ENCODE data around the gene KRT77. TPM values are rescaled to one million over a fixed set of nuclear protein-coding genes. Genes with fewer than 3 reads are reported as not detected.

The KRT77 gene
- total and polyA plus RNA-seq, 4 donors: not detected

GRCh38 chr12:52655720-52656124, 47.6 kb downstream of the KRT77 start:
- no peaks in the 10 kb centered on the region for H3K36me3 ChIP-seq (ENCODE audit: control insufficient read depth in 1 of 2, insufficient read depth in 2 of 2, low read length in 1 of 2)
- DNase-seq (no peak), ATAC-seq (ENCODE audit: low FRiP score) (no peak)
- intact Hi-C loops (cut with DNase I): no loop called here
- H3K4me3 ChIP-seq (ENCODE audit: low read length in 2 of 2): no peak overlapping the region
- H3K27me3 ChIP-seq (ENCODE audit: control insufficient read depth in 1 of 2, insufficient read depth in 2 of 2, low read length in 1 of 2): no peaks in the 10 kb centered on the region
- H3K27ac ChIP-seq (ENCODE audit: low read depth in 1 of 2, low read length in 2 of 2): no peak overlapping the region
- 63 to 65% methylated on average over 8 of the region's 8 CpGs for WGBS, 2 donors
- H3K4me1 ChIP-seq (ENCODE audit: control insufficient read depth in 1 of 2, insufficient read depth in 2 of 2, low read length in 2 of 2): no peaks in the 10 kb centered on the region
- H3K9me3 ChIP-seq (ENCODE audit: control insufficient read depth, low read length): no peaks in the 10 kb centered on the region

GRCh38 chr12:52655251-52655650, 48.1 kb downstream of the KRT77 start:
- no peak overlapping the region for H3K27ac ChIP-seq (ENCODE audit: low read depth in 1 of 2, low read length in 2 of 2)
- no peak overlapping the region for H3K4me3 ChIP-seq (ENCODE audit: low read length in 2 of 2)
- H3K27me3 ChIP-seq (ENCODE audit: control insufficient read depth in 1 of 2, insufficient read depth in 2 of 2, low read length in 1 of 2): no peaks in the 10 kb centered on the region
- DNase-seq (no peak), ATAC-seq (ENCODE audit: low FRiP score) (no peak)
- intact Hi-C loops (cut with DNase I): no loop called here
- H3K9me3 ChIP-seq (ENCODE audit: control insufficient read depth, low read length): no peaks in the 10 kb centered on the region
- WGBS, 2 donors: 38 to 54% methylated on average over 6 of the region's 6 CpGs
- H3K36me3 ChIP-seq (ENCODE audit: control insufficient read depth in 1 of 2, insufficient read depth in 2 of 2, low read length in 1 of 2): no peaks in the 10 kb centered on the region
- H3K4me1 ChIP-seq (ENCODE audit: control insufficient read depth in 1 of 2, insufficient read depth in 2 of 2, low read length in 2 of 2): no peaks in the 10 kb centered on the region

- H3K27ac ChIP-seq (ENCODE audit: low read depth in 1 of 2, low read length in 2 of 2): no peak within 1 kb of the TSS
- ATAC-seq (ENCODE audit: low FRiP score) (no peak), DNase-seq (no peak)
- no peaks in the 10 kb centered on the region for H3K27me3 ChIP-seq (ENCODE audit: control insufficient read depth in 1 of 2, insufficient read depth in 2 of 2, low read length in 1 of 2)
- 94 to 97% methylated on average over 16 of the region's 16 CpGs for WGBS, 2 donors
- intact Hi-C loops (cut with DNase I): no loop called here
- no peaks in the 10 kb centered on the region for H3K36me3 ChIP-seq (ENCODE audit: control insufficient read depth in 1 of 2, insufficient read depth in 2 of 2, low read length in 1 of 2)
- H3K4me1 ChIP-seq (ENCODE audit: control insufficient read depth in 1 of 2, insufficient read depth in 2 of 2, low read length in 2 of 2): no peaks in the 10 kb centered on the region
- no peak within 1 kb of the TSS for H3K4me3 ChIP-seq (ENCODE audit: low read length in 2 of 2)
- H3K9me3 ChIP-seq (ENCODE audit: control insufficient read depth, low read length): no peaks in the 10 kb centered on the region
Observed at GRCh38 chr12:52651726-52652261, 51.5 kb downstream of the KRT77 start, which contains the start of gene KRT2. TSS of gene KRT2 (minus strand) at chr12:52652211. CDS start at chr12:52652142, 69 bp downstream.

- no peaks in the 10 kb centered on the region for H3K9me3 ChIP-seq (ENCODE audit: control insufficient read depth, low read length)
- no peaks in the 10 kb centered on the region for H3K36me3 ChIP-seq (ENCODE audit: control insufficient read depth in 1 of 2, insufficient read depth in 2 of 2, low read length in 1 of 2)
- no peak overlapping the region for H3K4me3 ChIP-seq (ENCODE audit: low read length in 2 of 2)
- no peaks in the 10 kb centered on the region for H3K27me3 ChIP-seq (ENCODE audit: control insufficient read depth in 1 of 2, insufficient read depth in 2 of 2, low read length in 1 of 2)
- intact Hi-C loops (cut with DNase I): no loop called here
- no peak overlapping the region for H3K27ac ChIP-seq (ENCODE audit: low read depth in 1 of 2, low read length in 2 of 2)
- no peak for ATAC-seq (ENCODE audit: low FRiP score)
- WGBS, 2 donors: 43 to 53% methylated on average over 12 of the region's 12 CpGs
- H3K4me1 ChIP-seq (ENCODE audit: control insufficient read depth in 1 of 2, insufficient read depth in 2 of 2, low read length in 2 of 2): no peaks in the 10 kb centered on the region
- no peak for DNase-seq
Observed at GRCh38 chr12:52650520-52651081, 52.7 kb downstream of the KRT77 start.

- Histone ChIP-seq H3K27ac (ENCODE audit: low read depth in 1 of 2, low read length in 2 of 2) (no peak overlapping the region), H3K36me3 (ENCODE audit: control insufficient read depth in 1 of 2, insufficient read depth in 2 of 2, low read length in 1 of 2) (no peaks in the 10 kb centered on the region), H3K9me3 (ENCODE audit: control insufficient read depth, low read length) (no peaks in the 10 kb centered on the region), H3K4me3 (ENCODE audit: low read length in 2 of 2) (no peak overlapping the region), H3K27me3 (ENCODE audit: control insufficient read depth in 1 of 2, insufficient read depth in 2 of 2, low read length in 1 of 2) (no peaks in the 10 kb centered on the region), H3K4me1 (ENCODE audit: control insufficient read depth in 1 of 2, insufficient read depth in 2 of 2, low read length in 2 of 2) (no peaks in the 10 kb centered on the region)
- ATAC-seq (ENCODE audit: low FRiP score): no peak
- WGBS, 2 donors: 75% methylated on average over 6 of the region's 6 CpGs
- no peak for DNase-seq
- intact Hi-C loops (cut with DNase I): no loop called here
Observed at GRCh38 chr12:52649066-52649465, 54.3 kb downstream of the KRT77 start.

- Histone ChIP-seq H3K27me3 (ENCODE audit: control insufficient read depth in 1 of 2, insufficient read depth in 2 of 2, low read length in 1 of 2) (no peaks in the 10 kb centered on the region), H3K4me3 (ENCODE audit: low read length in 2 of 2) (no peak overlapping the region), H3K4me1 (ENCODE audit: control insufficient read depth in 1 of 2, insufficient read depth in 2 of 2, low read length in 2 of 2) (no peaks in the 10 kb centered on the region), H3K27ac (ENCODE audit: low read depth in 1 of 2, low read length in 2 of 2) (no peak overlapping the region), H3K9me3 (ENCODE audit: control insufficient read depth, low read length) (no peaks in the 10 kb centered on the region), H3K36me3 (ENCODE audit: control insufficient read depth in 1 of 2, insufficient read depth in 2 of 2, low read length in 1 of 2) (no peaks in the 10 kb centered on the region)
- no peak for ATAC-seq (ENCODE audit: low FRiP score)
- no peak for DNase-seq
- WGBS, 2 donors: 96 to 97% methylated on average over 8 of the region's 8 CpGs
- intact Hi-C loops (cut with DNase I): no loop called here
Observed at GRCh38 chr12:52648012-52648550, 55.2 kb downstream of the KRT77 start.

GRCh38 chr12:52647601-52648000, 55.7 kb downstream of the KRT77 start:
- WGBS, 2 donors: 93% methylated on average over 9 of the region's 9 CpGs
- no peaks in the 10 kb centered on the region for H3K36me3 ChIP-seq (ENCODE audit: control insufficient read depth in 1 of 2, insufficient read depth in 2 of 2, low read length in 1 of 2)
- intact Hi-C loops (cut with DNase I): no loop called here
- H3K27me3 ChIP-seq (ENCODE audit: control insufficient read depth in 1 of 2, insufficient read depth in 2 of 2, low read length in 1 of 2): no peaks in the 10 kb centered on the region
- no peaks in the 10 kb centered on the region for H3K4me1 ChIP-seq (ENCODE audit: control insufficient read depth in 1 of 2, insufficient read depth in 2 of 2, low read length in 2 of 2)
- no peak overlapping the region for H3K4me3 ChIP-seq (ENCODE audit: low read length in 2 of 2)
- ATAC-seq (ENCODE audit: low FRiP score): no peak
- H3K9me3 ChIP-seq (ENCODE audit: control insufficient read depth, low read length): no peaks in the 10 kb centered on the region
- DNase-seq: no peak
- H3K27ac ChIP-seq (ENCODE audit: low read depth in 1 of 2, low read length in 2 of 2): no peak overlapping the region

GRCh38 chr12:52646613-52647012, 56.7 kb downstream of the KRT77 start:
- intact Hi-C loops (cut with DNase I): no loop called here
- 79 to 82% methylated on average over 12 of the region's 12 CpGs for WGBS, 2 donors
- ATAC-seq (ENCODE audit: low FRiP score): no peak

GRCh38 chr12:52645982-52646381, 57.3 kb downstream of the KRT77 start:
- Histone ChIP-seq H3K4me1 (ENCODE audit: control insufficient read depth in 1 of 2, insufficient read depth in 2 of 2, low read length in 2 of 2) (no peaks in the 10 kb centered on the region), H3K27me3 (ENCODE audit: control insufficient read depth in 1 of 2, insufficient read depth in 2 of 2, low read length in 1 of 2) (no peaks in the 10 kb centered on the region), H3K27ac (ENCODE audit: low read depth in 1 of 2, low read length in 2 of 2) (no peak overlapping the region), H3K4me3 (ENCODE audit: low read length in 2 of 2) (no peak overlapping the region), H3K9me3 (ENCODE audit: control insufficient read depth, low read length) (no peaks in the 10 kb centered on the region), H3K36me3 (ENCODE audit: control insufficient read depth in 1 of 2, insufficient read depth in 2 of 2, low read length in 1 of 2) (no peaks in the 10 kb centered on the region)
- ATAC-seq (ENCODE audit: low FRiP score): no peak
- 54 to 58% methylated on average over 4 of the region's 4 CpGs for WGBS, 2 donors
- no peak for DNase-seq
- intact Hi-C loops (cut with DNase I): no loop called here

More at GRCh38 chr12:52646613-52647012, 56.7 kb downstream of the KRT77 start:
- H3K27me3 ChIP-seq (ENCODE audit: control insufficient read depth in 1 of 2, insufficient read depth in 2 of 2, low read length in 1 of 2): no peaks in the 10 kb centered on the region
- H3K27ac ChIP-seq (ENCODE audit: low read depth in 1 of 2, low read length in 2 of 2): no peak overlapping the region
- H3K36me3 ChIP-seq (ENCODE audit: control insufficient read depth in 1 of 2, insufficient read depth in 2 of 2, low read length in 1 of 2): no peaks in the 10 kb centered on the region
- H3K4me3 ChIP-seq (ENCODE audit: low read length in 2 of 2): no peak overlapping the region
- DNase-seq: no peak
- H3K9me3 ChIP-seq (ENCODE audit: control insufficient read depth, low read length): no peaks in the 10 kb centered on the region
- H3K4me1 ChIP-seq (ENCODE audit: control insufficient read depth in 1 of 2, insufficient read depth in 2 of 2, low read length in 2 of 2): no peaks in the 10 kb centered on the region

Measured in aorta (tissue), 5 donors.